ENCODE measurements around the gene DEGS2. TPM values are rescaled to one million over a fixed set of nuclear protein-coding genes. Genes with fewer than 3 reads are reported as not detected.
"Not testable (repeated sequence)": the region's sequence is repeated elsewhere in the genome, so short reads cannot be mapped to it uniquely, and the experiment has no call there.

The DEGS2 gene
- total RNA-seq, 1 donor from 2014 or later = 0.45 TPM

DNA sequence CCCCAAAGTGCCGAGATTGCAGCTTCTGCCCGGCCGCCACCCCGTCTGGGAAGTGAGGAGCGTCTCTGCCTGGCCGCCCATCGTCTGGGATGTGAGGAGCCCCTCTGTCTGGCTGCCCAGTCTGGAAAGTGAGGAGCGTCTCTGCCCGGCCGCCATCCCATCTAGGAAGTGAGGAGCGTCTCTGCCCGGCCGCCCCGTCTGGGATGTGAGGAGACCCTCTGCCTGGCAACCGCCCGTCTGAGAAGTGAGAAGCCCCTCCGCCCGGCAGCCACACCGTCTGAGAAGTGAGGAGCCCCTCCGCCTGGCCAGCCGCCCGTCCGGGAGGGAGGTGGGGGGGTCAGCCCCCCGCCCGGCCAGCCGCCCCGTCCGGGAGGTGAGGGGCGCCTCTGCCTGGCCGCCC, 21.2 kb upstream of the DEGS2 start:
- not testable (repeated sequence) for DNase-seq (ENCODE audit: low spot score)

DNA sequence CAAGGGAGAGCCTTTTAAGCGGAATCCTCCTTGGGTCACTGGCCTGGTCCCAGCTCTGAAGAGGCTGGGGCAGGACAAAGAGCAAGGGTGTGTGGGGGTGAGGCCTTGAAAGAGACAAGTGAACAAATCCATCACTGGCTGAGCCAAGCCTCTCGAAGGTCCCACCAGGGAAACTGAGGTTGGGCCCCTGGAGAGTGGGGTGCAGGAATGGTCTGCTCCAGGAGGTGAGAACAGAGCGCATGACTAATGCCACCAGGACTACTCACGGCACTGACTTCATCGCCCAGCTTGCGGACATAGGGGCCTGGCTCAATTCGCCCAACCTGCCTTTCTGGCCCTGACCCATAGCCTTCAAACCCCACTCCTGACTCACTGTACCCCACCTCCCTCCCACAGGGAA, 19.2 kb upstream of the DEGS2 start:
- DNase-seq (ENCODE audit: low spot score) = no peak

DNA sequence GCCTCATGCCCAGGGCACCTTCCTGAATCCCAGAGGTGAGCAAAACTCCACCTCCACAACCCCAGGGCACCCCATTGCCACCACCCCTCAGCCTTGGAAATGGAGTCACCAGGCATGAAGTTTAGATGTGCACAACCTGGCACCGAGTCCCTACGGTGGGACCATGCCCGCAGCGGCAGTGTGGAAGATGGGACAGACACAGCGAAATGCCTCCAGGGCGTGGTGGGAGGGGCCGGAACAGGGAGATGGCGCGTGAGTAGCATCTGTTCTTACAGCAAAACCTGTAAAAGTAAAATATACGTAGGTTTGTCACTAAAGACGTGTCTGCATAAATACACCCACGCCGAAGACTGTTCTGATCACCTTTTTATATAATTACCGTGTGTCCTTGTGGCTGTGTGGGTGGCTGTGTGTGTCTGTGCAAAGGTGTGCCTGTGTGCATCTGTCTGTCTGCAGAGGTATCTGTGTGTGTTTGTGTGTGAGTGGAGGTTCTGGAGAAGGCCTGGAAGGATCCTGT, 17.4 kb upstream of the DEGS2 start:
- DNase-seq (ENCODE audit: low spot score) = no peak

DNA sequence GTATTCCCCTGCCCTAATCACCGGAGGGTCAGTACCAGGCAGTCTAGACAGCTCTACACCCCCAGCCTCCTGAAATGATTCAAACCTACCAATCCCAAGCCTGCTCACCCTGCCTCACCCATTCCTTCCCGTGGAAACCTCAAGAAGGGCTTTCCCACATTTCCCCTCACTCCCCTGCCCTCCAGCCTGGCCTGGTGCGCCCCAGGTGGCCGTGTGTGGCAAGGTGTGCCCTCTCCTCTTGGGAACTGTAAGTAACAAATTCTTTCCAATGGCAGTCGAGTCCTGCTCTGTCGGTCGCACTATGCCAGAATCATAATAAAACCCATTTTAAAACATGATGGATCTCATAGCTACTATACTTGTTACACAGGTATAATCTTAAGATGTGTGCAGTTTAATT, 13.9 kb upstream of the DEGS2 start:
- no peak for DNase-seq (ENCODE audit: low spot score)

DNA sequence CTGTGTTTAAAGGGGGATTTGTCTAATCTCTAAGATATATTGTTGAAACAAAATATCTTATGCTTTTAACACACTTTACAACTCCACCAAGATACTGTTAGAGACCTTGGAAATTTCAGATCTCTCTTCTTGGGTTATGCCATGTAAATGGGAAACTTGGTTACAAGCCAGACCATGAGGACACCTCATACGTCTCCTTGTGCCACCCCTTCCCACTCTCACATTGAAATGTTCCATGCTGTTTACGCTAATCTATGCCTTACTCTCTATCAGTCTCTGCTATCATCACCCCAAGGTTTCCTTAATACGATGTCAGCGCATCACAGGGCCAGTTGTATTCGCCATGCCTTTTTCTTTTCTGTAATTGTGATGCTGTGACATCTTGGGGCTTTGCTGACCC, 13.4 kb upstream of the DEGS2 start:
- no peak for DNase-seq (ENCODE audit: low spot score)

DNA sequence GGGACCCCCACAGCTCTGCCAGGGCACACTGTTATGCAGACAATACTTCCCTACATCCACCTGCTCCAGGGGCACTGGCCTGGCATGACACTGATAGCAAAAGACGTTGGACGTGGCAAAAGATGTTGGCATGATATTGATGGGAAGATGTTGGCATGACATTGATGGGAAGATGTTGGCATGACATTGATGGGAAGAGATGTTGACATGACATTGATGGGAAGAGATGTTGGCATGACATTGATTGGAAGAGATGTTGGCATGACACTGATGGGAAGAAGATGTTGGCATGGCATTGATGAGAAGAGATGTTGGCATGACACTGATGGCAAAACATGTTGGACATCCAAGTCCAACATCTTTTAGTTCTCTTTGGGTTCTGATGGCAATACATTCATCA, 11.4 kb upstream of the DEGS2 start:
- DNase-seq (ENCODE audit: low spot score) = no peak

DNA sequence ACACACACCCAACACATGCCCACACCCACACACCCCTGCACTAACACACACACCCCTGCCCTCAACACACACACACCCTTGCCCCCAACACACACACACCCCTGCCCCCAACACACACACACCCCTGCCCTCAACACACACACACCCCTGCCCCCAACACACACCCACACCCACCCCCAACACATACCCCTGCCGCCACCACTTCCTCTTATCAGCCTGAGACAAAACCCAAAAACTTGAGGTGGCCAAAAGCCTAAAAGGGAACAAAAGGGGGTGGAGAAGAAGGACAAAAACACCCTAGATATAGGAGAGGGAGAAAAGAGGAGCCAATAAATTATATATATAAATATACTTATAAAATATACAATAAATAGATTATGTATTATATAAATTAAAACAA, 9.1 kb upstream of the DEGS2 start:
- DNase-seq (ENCODE audit: low spot score) = no peak

DNA sequence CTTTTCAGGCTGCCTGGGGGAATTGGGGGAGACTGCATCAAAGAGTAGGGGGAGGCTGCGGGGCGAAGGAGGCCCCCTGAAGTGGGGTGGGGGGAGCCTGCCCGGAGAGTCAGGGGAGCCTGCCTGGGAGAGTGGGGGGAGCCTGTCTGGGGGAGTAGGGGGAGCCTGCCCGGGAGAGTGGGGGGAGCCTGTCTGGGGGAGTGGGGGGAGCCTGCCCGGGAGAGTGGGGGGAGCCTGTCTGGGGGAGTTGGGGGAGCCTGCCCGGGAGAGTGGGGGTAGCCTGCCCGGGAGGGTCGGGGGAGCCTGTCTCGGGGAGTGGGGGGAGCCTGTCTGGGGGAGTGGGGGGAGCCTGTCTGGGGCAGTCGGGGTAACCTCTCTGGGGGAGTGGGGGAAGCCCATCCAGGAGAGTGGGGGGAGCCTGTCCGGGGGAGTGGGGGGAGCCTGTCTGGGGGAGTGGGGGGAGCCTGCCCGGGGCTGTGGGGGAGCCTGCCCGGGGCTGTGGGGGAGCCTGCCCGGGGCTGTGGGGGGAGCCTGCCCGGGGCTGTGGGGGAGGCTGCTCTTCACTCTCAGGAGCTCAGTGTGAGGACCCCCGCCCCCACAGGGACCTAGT, 6.5 kb upstream of the DEGS2 start:
- no peak for DNase-seq (ENCODE audit: low spot score)

DNA sequence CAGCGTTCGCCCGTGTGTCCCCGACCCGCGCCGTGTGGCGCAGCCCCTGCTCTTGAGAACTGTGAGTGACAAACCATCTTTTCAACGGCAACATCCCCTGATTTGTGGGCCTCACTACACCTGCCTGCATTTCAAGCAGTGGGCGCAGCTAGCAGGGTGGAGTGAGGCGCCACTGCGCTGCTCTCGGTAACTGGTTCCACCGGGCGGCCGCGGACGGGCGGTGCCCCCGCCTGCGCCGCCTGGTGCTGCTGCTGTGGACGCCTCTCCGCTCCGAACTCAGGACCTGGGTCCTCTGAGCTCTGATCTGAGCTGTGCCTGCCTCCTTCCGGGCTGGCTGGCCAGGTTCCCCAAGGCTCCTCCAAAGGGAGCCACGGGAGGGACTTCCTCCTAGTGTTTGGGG, 5.9 kb upstream of the DEGS2 start:
- no peak for DNase-seq (ENCODE audit: low spot score)

DNA sequence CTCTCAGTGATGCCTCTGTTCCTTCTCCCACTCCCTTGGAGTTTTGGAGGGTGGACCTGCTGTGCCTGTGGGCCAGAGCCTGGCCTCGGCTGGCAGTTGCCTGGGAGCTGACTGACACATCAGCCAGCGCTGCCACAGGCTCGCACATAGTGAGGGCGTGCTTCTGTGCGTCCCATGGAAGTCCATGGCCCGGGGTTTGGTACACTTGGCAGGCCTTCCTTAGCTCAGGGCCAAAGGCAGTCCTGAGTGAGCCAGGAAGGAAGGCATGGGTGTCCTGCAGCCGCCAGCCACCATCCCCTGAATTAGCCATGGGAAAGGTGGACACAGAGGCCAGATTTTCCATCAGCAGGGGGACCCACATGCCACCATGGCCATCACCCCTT, 1.1 kb upstream of the DEGS2 start:
- DNase-seq (ENCODE audit: low spot score) = no peak

DNA sequence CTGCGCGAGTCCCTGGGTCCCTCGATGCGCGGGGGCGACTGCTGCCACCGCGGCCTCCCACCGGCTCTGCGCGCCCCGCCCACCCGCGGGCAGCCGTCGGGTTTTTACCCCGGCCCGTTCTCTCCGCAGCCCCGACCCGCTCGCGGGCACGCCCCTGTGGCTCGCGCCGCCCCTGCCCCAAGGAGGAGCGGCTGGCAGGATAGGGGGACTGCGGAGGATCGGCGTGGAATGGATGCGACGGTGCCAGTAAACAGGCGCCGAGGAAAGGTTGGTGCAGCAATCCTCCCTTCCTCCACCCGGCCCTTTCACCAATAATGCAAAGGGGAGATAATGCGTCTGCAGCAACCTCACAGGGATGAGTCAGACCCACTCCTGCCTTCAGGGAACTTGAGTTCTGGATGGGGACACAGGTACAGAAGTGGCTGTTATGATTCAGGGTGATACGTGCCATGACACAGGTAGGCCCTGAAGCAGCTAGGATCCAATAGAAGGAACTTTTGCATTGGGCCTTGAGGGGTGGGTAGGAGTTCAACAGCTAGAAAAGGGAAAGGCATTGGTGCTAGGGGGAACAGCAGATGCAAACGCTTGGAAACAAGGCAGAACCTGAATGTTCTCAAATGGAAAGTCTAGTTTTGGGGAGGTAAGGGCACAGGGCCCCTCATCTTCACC, 554 bp upstream of the DEGS2 start:
- DNase-seq (ENCODE audit: low spot score) = no peak

DNA sequence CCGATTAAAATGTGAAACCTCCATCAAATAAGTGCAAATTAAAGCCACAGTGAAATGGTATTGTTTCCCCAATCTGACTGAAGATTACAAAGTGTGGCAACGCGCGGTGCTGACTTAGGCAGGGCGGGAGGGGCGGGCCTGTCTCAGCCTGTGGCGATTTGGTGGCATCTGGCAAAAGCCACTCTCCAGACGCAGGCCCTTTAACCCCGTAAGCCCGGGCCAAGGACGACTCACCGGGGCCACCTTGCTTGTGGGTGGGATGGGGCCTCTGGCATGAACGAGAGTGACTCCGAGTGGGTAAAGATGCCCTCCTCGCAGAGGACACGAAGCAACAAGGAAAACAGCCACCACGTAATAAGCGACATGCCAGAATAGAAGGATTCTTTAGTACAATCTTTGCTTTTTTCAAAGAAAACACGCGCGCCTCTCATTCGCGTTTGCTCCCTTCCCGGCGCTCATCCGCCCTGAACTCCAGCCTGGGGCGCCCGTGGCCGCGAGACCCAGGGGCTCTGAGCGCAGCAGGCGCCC, 815 bp downstream of the DEGS2 start:
- DNase-seq (ENCODE audit: low spot score) = no peak

DNA sequence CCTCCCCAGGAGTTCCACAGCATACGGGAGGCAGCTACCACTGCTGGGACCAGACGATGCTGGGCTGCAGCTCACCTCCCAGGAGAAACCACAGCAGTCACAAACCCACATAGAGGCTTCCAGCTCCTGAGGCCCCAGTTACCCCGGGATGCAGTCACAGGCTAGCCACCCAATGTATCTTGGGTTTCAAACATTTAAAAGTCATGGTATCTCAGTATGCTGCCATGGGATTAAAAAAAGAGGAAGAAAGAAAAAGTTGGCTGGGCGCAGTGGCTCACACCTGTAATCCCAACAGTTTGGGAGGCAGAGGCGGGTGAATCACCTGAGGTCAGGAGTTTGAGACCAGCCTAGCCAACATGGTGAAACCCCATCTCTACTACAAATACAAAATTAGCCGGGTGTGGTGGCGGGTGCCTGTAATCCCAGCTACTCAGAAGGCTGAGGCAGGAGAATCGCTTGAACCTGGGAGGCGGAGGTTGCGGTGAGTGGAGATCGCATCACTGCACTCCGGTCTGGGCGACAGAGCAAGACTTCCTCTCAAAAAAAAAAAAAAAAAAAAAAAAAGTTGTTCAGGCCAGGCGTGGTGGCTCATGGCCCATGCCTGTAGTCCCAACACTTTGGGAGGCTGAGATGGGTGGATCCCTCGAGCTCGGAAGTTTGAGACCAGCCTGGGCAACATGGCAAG, 1.8 kb downstream of the DEGS2 start:
- not testable (repeated sequence) for DNase-seq (ENCODE audit: low spot score)

DNA sequence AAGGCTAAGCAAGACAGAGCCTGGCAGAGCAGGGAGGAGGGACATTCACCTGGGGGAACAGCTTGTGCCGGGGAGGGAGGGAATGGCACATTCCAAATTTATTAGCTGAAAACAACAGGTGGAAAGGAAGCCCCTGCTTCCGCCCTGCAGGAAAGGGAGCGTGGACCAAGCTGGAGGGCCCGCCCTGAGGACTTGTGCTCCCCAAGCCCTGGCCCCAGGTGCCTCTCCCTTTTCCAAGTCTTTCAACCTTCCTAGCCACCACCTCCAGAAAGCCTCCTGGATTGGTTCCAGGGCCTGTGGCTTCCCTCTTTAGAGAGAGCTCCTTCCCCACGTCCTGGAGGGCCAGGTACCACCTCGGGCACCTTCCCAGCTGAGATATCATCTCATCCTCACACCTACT, 2.7 kb downstream of the DEGS2 start:
- DNase-seq (ENCODE audit: low spot score) = no peak

DNA sequence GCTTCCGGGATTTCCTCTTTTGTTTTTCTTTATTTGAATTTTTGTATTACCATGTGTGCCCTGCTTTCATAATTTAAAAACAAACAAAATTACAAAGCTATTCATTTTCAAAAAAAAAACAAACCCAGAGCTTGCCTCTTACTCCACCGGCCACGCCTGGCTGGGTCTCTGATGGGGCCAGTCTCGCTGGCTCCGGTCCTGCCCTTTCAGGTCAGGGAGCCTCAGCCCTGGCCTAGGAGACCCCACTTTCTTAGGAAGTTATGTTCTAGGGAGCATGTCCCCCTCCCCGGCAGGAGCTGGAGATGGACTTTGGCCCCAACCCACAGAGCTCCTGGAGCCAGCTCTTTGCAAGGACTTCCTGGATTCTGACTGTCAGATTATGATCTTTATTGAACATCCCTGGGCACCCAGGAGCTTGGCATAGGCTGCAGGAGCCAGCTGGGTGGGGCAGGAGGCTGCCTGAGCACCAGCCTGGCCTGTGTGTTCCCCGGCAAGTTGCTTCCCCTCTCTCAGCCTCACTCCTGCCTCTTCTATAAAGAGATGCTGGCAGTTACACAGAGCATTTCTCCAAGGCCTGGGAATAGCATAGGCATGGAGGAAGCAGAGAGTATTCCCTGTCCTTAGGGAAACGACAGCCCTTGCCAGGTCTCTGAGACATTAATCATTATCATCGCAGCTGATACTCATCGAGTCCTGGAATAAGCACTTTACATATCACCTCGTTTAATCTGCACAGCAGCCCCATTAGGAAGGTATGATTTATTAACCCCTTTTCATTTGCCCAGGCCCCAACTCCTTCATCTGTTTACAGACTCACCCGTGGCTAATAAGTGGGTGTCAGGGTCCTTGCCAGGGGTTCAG, 3.5 kb downstream of the DEGS2 start:
- no peak for DNase-seq (ENCODE audit: low spot score)

DNA sequence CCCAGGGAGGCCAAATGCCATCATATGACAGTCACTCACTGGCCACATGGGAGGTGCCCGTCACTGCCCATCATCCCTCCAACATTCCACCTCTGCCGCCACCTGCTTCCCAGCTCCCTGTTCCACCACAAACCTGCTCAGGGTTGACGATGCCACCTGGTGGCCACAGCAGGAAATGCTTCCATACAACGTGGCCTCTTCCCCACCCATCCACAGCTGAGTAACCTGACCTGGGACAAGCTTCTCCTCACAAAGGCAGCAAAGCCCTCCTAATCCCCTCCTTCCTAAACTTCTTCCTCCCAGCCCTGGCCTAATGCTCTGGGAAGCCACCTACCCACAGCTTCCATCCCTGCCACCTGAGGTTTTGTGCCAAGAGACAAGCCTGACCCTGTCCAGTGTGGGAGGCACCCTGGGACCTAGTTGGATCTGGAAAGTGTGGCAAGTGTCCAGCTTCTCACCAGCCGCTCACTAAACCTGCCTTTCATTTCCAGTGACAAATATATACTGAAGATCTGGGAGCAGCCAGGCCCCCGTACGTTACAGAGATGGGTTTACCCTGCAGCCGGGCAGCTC, 4.3 kb downstream of the DEGS2 start:
- DNase-seq (ENCODE audit: low spot score) = no peak

DNA sequence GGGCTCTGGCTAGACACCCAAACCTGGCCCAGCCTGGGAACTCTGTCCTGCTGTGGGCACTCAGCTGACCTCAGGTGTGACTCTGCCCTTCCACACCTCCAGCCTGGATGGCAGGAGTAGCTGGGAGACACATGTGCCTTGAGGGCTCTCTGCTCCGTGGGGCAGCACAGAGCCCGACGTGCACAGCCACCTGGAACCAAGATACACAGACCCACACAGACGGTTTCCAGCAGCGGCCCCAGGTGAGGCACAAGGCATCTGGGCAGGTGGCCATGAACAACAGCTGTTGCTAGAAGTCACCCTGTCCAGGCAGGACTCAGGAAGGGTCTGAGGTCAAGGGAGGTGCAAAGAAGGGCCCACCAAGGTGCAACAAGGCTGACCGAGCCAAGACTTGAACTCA, 5.9 kb downstream of the DEGS2 start:
- DNase-seq (ENCODE audit: low spot score) = no peak

DNA sequence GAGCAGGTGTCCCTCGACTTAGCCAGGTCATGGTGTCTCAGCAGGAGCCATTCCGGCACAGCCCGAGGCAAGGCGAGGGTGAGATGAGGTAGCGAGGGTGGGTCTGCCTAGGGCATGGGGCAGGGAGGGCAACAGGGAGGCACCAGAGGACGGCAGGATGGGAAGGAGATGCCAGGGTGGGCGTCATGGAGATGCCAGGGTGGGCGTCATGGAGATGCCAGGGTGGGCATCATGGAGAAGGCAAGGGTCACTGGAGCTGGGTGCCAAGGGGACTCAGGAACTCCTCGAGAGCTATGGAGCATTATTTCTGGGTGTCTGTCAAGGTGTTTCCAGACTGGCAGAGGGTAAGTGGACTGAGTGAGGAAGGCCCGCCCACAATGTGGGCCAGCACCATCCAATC, 7.4 kb downstream of the DEGS2 start:
- DNase-seq (ENCODE audit: low spot score) = no peak

DNA sequence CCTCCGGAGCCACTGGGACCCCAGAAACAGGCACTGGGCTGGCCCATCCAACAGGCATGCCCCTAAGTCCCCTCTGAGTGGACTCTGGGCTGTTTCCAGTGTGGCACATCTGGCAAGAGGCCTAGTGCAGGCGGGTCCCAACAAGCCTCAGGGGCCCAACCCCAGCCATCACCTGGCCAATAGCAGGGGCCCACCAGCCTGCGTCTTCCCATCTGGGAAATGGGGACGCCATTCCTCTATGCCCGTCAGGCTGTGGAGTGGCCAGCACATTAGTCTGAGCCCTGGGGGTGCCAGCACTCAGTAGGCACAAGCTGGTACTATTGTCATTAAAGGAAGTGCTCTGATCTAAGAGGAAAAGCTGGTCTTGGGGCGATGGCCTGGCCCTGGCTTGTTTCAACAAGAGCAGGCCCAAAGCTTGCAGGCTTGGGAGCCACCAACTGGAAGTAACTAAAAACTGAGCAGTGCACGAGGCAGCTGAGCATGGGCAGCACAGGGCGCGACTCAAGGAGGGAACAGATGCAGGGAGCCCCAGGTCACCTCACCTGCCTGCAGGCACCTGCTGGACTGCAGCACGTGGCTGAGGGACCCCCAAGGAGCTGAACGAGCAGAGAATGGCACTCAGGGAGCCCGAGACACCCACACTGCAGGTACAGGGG, 8.4 kb downstream of the DEGS2 start:
- DNase-seq (ENCODE audit: low spot score) = no peak

DNA sequence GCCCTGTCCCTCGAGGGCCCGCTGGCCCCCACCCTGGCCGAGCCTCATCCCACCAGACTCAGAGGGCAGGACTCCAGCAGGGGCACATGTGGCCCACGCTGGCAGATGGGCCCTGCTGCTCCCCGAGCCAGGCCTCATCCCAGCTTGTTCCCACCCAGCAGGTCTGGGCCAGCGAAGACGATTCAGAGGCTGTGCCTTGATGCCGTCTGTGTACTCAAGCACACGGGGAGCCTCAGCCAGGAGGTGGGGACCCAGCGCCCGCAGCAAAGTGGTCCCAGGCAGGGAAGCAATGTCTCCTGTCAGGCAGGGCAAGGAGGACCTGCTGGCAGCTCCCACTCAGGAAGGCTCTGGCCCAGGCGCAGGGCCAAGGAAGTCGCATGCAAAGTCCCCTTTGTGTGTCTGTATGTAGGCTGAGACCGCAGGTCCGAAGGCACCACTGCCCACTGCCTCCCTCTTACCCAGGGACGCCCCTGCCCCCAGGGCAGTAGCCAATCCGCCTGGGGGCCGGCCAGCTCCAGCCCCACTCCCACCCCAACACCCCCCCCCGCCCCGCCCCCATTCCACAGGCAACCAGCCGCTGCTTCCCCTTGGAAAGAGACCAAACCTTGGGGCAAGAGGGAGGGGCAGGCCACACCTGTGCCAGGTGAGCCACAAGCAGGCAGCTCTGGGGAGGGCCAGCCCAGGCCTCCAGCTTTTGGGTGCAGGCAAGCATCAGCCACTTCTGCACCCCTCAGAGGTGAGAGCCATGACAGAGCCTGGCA, 9.4 kb downstream of the DEGS2 start:
- no peak for DNase-seq (ENCODE audit: low spot score)

Measured in mesenteric fat pad (tissue), 1 donor.